ENCODE measurements around the gene DLL4. TPM values are rescaled to one million over a fixed set of nuclear protein-coding genes. Genes with fewer than 3 reads are reported as not detected.

Gene DLL4
- total RNA-seq, 1 experiment from 2014 or later, result 1.5 TPM

DNA sequence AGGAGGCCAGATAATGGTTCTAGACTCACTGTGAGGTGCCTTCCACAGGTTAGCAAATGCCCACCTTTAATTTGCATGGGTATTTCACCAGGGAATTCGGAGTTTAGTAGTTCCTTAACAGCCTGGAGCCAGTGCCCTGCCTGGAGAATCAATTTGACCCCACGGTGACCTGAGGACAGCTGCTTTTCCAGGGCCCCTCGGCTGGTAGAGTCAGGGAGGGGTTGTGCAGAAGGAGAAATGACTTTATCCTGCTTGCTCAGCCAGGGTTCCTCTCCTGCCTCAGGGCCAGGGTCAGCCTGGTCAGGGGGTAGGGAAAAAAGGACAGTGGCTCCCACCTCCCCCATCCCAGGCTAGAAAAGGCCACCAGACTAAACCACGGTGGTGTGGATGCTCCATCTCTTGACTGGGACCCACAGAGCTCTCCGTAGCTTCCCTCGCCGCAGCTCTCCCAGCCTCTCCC lies 12.0 kb downstream of the DLL4 start:
- no peak overlapping the region for H2AFZ ChIP-seq (ENCODE audit: low read depth, low read length, poor library complexity, severe bottlenecking)
- no peak for ATAC-seq
- no peaks in the 10 kb centered on the region for H3K27me3 ChIP-seq (ENCODE audit: insufficient read depth, low read length)
- ChIA-PET CTCF (interaction anchor here (0.8 to 2.7 kb wide), 12 partner anchors 8 to 290 kb away, joined by 3 to 36 read pairs (median 6); partner anchors contain the start of genes CHAC1, CHP1 and DLL4), RAD21 (ENCODE audit: low non-redundant PET in 1 of 2, low total read pairs in 2 of 2, uncharacterized antibody in 2 of 2, unreplicated experiment in 2 of 2) (interaction anchor here in 1 of 2 experiments (1.2 to 1.6 kb wide), 2 partner anchors 12 to 35 kb away, joined by 4 read pairs; partner anchors contain the start of gene DLL4), POLR2A (interaction anchor here (1.0 to 5.7 kb wide), 3 partner anchors 12 to 18 kb away, joined by 3 to 39 read pairs (median 39); partner anchors contain the start of genes CHAC1 and DLL4)
- no peaks in the 10 kb centered on the region for H3K9me2 ChIP-seq (ENCODE audit: insufficient read depth)
- H3K9ac ChIP-seq (ENCODE audit: low read length), result peak overlapping the region; percentile 73
- peak overlapping the region; percentile 53 to 60 for H3K4me3 ChIP-seq (replicated peaks in 1 of 2; ENCODE audit: low read depth in 1 of 2, low read length in 2 of 2)
- no peaks in the 10 kb centered on the region for H3K9me3 ChIP-seq (ENCODE audit: control insufficient read depth in 1 of 2, insufficient read depth in 1 of 2, low read depth in 1 of 2, low read length in 2 of 2)
- no peaks in the 10 kb centered on the region for H3K79me2 ChIP-seq (ENCODE audit: insufficient read depth, low read length)
- BruUV-seq (replicated peaks), result TSS peak; percentile 77
- H3K27ac ChIP-seq (ENCODE audit: low read depth, low read length), result peak overlapping the region; percentile 72
- peaks cover 17 to 18% of the 10 kb centered on the region in 2 experiments; a peak in 3 of 4 replicates for H3K4me1 ChIP-seq (ENCODE audit: control insufficient read depth in 1 of 2, insufficient read depth in 2 of 2, low read length in 2 of 2)
- H3K4me2 ChIP-seq (ENCODE audit: low read length), result peak overlapping the region; percentile 97
- TF ChIP-seq ZNF274 (IDR thresholded peaks at IDR 0.05; ENCODE audit: low read depth, low read length) (no peak), RAD21 (IDR thresholded peaks at IDR 0.05; ENCODE audit: low read depth) (no peak), SP1 (IDR thresholded peaks at IDR 0.05; ENCODE audit: low read depth) (no peak)
- DNase-seq (ENCODE audit: low read depth, low spot score), result no peak
- H4K20me1 ChIP-seq (ENCODE audit: insufficient read depth), result no peaks in the 10 kb centered on the region
- H3K36me3 ChIP-seq (ENCODE audit: control insufficient read depth in 1 of 2, insufficient read depth in 2 of 2, low read length in 2 of 2), result no peaks in the 10 kb centered on the region
- intact Hi-C loops (cut with micrococcal nuclease), result no loop called here

DNA sequence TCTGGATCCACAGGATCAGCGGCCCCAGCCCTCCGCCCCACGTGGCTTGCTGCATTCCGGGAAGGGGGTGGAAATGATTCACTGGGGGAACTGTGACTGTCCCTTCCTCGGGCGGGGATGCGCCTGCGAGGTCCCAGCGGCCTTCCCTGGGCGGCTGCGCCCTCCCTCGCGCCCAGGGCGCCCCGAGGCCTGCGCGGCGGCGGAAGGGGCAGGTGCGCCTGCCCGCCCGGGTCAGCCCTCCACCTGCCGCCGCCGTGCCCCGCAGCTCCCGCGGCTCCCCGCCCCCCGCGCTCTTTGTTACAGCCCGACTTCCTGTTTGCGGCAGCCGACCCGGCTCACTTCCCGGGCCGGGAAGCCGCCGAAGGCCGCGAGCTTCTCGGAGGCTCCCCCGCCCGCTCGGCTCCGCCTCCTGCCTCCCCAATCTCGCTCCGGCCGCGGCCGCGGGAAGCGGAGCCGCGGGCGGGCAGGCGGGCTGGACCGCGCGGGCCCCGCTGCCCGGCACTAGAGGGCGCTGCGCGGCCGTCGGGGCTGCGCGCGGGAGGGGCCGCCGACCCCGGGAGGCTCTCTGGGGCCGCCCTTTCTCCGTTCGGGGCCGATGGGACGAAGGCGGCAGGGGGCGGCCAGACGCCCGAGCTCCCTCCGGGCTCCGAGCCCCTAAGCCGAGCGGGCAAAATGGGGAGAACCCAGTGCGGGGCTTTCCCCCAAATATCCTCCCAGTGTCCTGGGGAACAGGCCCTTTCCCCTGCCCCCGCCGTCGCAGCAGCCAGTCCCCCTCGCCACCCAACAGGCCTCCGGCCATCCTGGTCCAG lies 12.6 kb downstream of the DLL4 start:
- H3K4me1 ChIP-seq (ENCODE audit: control insufficient read depth in 1 of 2, insufficient read depth in 2 of 2, low read length in 2 of 2), result peaks cover 17 to 18% of the 10 kb centered on the region in 2 experiments; a peak in 3 of 4 replicates
- H3K4me3 ChIP-seq (replicated peaks in 1 of 2; ENCODE audit: low read depth in 1 of 2, low read length in 2 of 2), result peak overlapping the region; percentile 53 to 60
- peak overlapping the region; percentile 46 for H2AFZ ChIP-seq (ENCODE audit: low read depth, low read length, poor library complexity, severe bottlenecking)
- CTCF ChIA-PET, result interaction anchor here (0.8 to 2.7 kb wide), 13 partner anchors 9 to 289 kb away, joined by 3 to 36 read pairs (median 5); partner anchors contain the start of genes CHAC1, CHP1 and DLL4
- peak overlapping the region; percentile 72 for H3K27ac ChIP-seq (ENCODE audit: low read depth, low read length)
- ATAC-seq, result peak; percentile 87
- POLR2A ChIA-PET, result interaction anchor here (1.0 to 5.7 kb wide), 4 partner anchors 11 to 17 kb away, joined by 3 to 39 read pairs (median 22); partner anchors contain the start of genes CHAC1 and DLL4
- H3K4me2 ChIP-seq (ENCODE audit: low read length), result peak overlapping the region; percentile 97
- peak overlapping the region; percentile 73 for H3K9ac ChIP-seq (ENCODE audit: low read length)
- no peak for DNase-seq (ENCODE audit: low read depth, low spot score)
- H3K9me2 ChIP-seq (ENCODE audit: insufficient read depth), result no peaks in the 10 kb centered on the region
- H3K9me3 ChIP-seq (ENCODE audit: control insufficient read depth in 1 of 2, insufficient read depth in 1 of 2, low read depth in 1 of 2, low read length in 2 of 2), result no peaks in the 10 kb centered on the region
- H3K79me2 ChIP-seq (ENCODE audit: insufficient read depth, low read length), result no peaks in the 10 kb centered on the region
- intact Hi-C loops (cut with micrococcal nuclease), result no loop called here
- RAD21 ChIA-PET (ENCODE audit: low non-redundant PET in 1 of 2, low total read pairs in 2 of 2, uncharacterized antibody in 2 of 2, unreplicated experiment in 2 of 2), result interaction anchor here in 1 of 2 experiments (1.2 to 1.6 kb wide), 2 partner anchors 13 to 35 kb away, joined by 4 read pairs; partner anchors contain the start of gene DLL4
- H3K36me3 ChIP-seq (ENCODE audit: control insufficient read depth in 1 of 2, insufficient read depth in 2 of 2, low read length in 2 of 2), result no peaks in the 10 kb centered on the region
- H4K20me1 ChIP-seq (ENCODE audit: insufficient read depth), result no peaks in the 10 kb centered on the region
- BruUV-seq (replicated peaks), result no TSS peak
- no peaks in the 10 kb centered on the region for H3K27me3 ChIP-seq (ENCODE audit: insufficient read depth, low read length)
- TF ChIP-seq RAD21 (IDR thresholded peaks at IDR 0.05; ENCODE audit: low read depth) (peak; percentile 53), EZH2phosphoT487 (IDR thresholded peaks at IDR 0.05; ENCODE audit: borderline replicate concordance) (no peak), YY1 (IDR thresholded peaks at IDR 0.05; ENCODE audit: extremely low read depth, insufficient replicate concordance, low read depth, low read length) (no peak), TCF7L2 (IDR thresholded peaks at IDR 0.05; ENCODE audit: borderline replicate concordance, extremely low read depth, insufficient read depth, insufficient read length) (no peak), CEBPB (IDR thresholded peaks at IDR 0.05; ENCODE audit: low read depth) (no peak), SIN3A (IDR thresholded peaks at IDR 0.05; ENCODE audit: low read depth) (no peak), EZH2 (IDR thresholded peaks at IDR 0.05) (no peak), ZFX (IDR thresholded peaks at IDR 0.05) (peak; percentile 87), POLR2A (IDR thresholded peaks at IDR 0.05; ENCODE audit: borderline replicate concordance, extremely low read depth, insufficient read depth, insufficient read length) (peak; percentile 55), CBX3 (IDR thresholded peaks at IDR 0.05; ENCODE audit: low read depth) (no peak), ZNF274 (IDR thresholded peaks at IDR 0.05; ENCODE audit: low read depth, low read length) (no peak), POLR2AphosphoS5 (IDR thresholded peaks at IDR 0.05; ENCODE audit: low read depth, low read length) (peak; percentile 45), SRF (IDR thresholded peaks at IDR 0.05; ENCODE audit: low read depth) (no peak)
- TF ChIP-seq, protein P1, sequence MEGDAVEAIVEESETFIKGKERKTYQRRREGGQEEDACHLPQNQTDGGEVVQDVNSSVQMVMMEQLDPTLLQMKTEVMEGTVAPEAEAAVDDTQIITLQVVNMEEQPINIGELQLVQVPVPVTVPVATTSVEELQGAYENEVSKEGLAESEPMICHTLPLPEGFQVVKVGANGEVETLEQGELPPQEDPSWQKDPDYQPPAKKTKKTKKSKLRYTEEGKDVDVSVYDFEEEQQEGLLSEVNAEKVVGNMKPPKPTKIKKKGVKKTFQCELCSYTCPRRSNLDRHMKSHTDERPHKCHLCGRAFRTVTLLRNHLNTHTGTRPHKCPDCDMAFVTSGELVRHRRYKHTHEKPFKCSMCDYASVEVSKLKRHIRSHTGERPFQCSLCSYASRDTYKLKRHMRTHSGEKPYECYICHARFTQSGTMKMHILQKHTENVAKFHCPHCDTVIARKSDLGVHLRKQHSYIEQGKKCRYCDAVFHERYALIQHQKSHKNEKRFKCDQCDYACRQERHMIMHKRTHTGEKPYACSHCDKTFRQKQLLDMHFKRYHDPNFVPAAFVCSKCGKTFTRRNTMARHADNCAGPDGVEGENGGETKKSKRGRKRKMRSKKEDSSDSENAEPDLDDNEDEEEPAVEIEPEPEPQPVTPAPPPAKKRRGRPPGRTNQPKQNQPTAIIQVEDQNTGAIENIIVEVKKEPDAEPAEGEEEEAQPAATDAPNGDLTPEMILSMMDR (IDR thresholded peaks at IDR 0.05 in 2 of 3, conservative IDR thresholded peaks at IDR 0.05 in 1 of 3; ENCODE audit: borderline replicate concordance in 1 of 3, insufficient read depth in 1 of 3, low read depth in 2 of 3, low read length in 2 of 3), result peak; percentile 20 to 33 (median 32); a peak in 3 of 6 replicates
- TF ChIP-seq, protein P2, sequence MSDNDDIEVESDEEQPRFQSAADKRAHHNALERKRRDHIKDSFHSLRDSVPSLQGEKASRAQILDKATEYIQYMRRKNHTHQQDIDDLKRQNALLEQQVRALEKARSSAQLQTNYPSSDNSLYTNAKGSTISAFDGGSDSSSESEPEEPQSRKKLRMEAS (IDR thresholded peaks at IDR 0.05), result no peak; the same call in 1 of the 2 replicates

All from HCT116 (cell line).